Adrenal gland (tissue), 5 donors: ENCODE data around the gene CAMKMT.

Experiments used
- CTCF ChIP-seq, 6 experiments: fragments of 450-650 bp in 4 of 6; fragments of 200-600 bp in 2 of 6; sonication (generic) in 1 of 6; IDR thresholded peaks; 1 replicate in 5 of 6; 2 replicates in 1 of 6; pipeline versions ENCODE4 v1.5.1 to v1.8.0; 2016 to 2021; ENCODE audit warnings: antibody characterized with exemption in 6 of 6, mild to moderate bottlenecking in 2 of 6, moderate library complexity in 1 of 6
- POLR2A ChIP-seq, 2 donors: fragments of 450-650 bp; IDR thresholded peaks; one replicate each; pipeline ENCODE4 v1.6.1; 2017; ENCODE audit warnings: antibody characterized with exemption in 2 of 2, mild to moderate bottlenecking in 2 of 2, moderate library complexity in 1 of 2
- donor health status: DM: no; HTN: no; CAD: no.

GRCh38 chr2:44688456-44689124 is 326.8 kb downstream of the CAMKMT start:
- TF ChIP-seq CTCF (IDR thresholded peaks at IDR 0.05) (no peak), POLR2A (IDR thresholded peaks at IDR 0.05) (no peak)
